GM23338 (cell line): ENCODE results near the gene LEKR1.

Experiments used
- CREB1 ChIP-seq: fragments of 250-450 bp; sonication (Bioruptor Pico); IDR thresholded peaks from 2 replicates; pipeline ENCODE4 v1.5.0; 2020; ENCODE audit warnings: low read depth, mild to moderate bottlenecking, moderate library complexity
- CTCF ChIP-seq, 2 experiments: fragments of 200-600 bp in 1 of 2; sonication (generic) in 1 of 2; conservative IDR thresholded peaks; 2 replicates each; pipeline versions ENCODE4 v1.5.1 to v1.6.1; 2016 to 2017; ENCODE audit warnings: antibody characterized with exemption in 2 of 2, low read depth in 2 of 2, mild to moderate bottlenecking in 2 of 2, moderate library complexity in 1 of 2
- EZH2 ChIP-seq: fragments of 200-600 bp; sonication (generic); IDR thresholded peaks from one replicate; pipeline ENCODE4 v1.8.0; 2017; ENCODE audit warnings: antibody characterized with exemption, mild to moderate bottlenecking, low read depth; ENCODE audit not compliant: unreplicated experiment
- EZH2phosphoT487 ChIP-seq: fragments of 200-600 bp; sonication (generic); IDR thresholded peaks from one replicate; pipeline ENCODE4 v1.8.1; 2018; ENCODE audit warnings: antibody characterized with exemption; ENCODE audit not compliant: unreplicated experiment
- JUNB ChIP-seq: IDR thresholded peaks from one replicate; pipeline ENCODE4 v1.6.1; 2016; ENCODE audit warnings: antibody characterized with exemption; ENCODE audit not compliant: unreplicated experiment
- NANOG ChIP-seq: IDR thresholded peaks from 2 replicates; pipeline ENCODE4 v1.6.1; 2016; ENCODE audit warnings: antibody characterized with exemption, borderline replicate concordance
- POLR2AphosphoS5 ChIP-seq: IDR thresholded peaks from 2 replicates; pipeline ENCODE4 v1.6.1; 2016; ENCODE audit warnings: antibody characterized with exemption, low read depth
- REST ChIP-seq: IDR thresholded peaks from one replicate; pipeline ENCODE4 v1.6.1; 2018; ENCODE audit warnings: antibody characterized with exemption; ENCODE audit not compliant: unreplicated experiment
- STAT1 ChIP-seq: IDR thresholded peaks from one replicate; pipeline ENCODE4 v1.6.1; 2016; ENCODE audit warnings: antibody characterized with exemption; ENCODE audit not compliant: unreplicated experiment
- ZNF331 ChIP-seq: fragments of 250-450 bp; sonication (Bioruptor Pico); IDR thresholded peaks from 2 replicates; pipeline ENCODE4 v1.5.0; 2020; ENCODE audit warnings: low read depth, mild to moderate bottlenecking, moderate library complexity

GRCh38 chr3:157045238-157045850 lies 219.2 kb downstream of the LEKR1 start:
- no peak for TF ChIP-seq CTCF (conservative IDR thresholded peaks at IDR 0.05; ENCODE audit: low read depth in 2 of 2)
- TF ChIP-seq EZH2phosphoT487 = no peak
- no peak for TF ChIP-seq EZH2
- TF ChIP-seq POLR2AphosphoS5 = no peak
- TF ChIP-seq ZNF331 = no peak
- no peak for TF ChIP-seq REST
- TF ChIP-seq JUNB = no peak
- no peak for TF ChIP-seq CREB1 (CRISPR knock-in tag)
- TF ChIP-seq NANOG = no peak
- TF ChIP-seq STAT1 = no peak
